Choroid plexus epithelial cell (primary cell): ENCODE measurements around the gene COL20A1.

ENCODE experiments used
- DNase-seq: peaks from one replicate; pipeline ENCODE4 v3.0.0-alpha.2; 2010; ENCODE audit warnings: low read depth
- H3K4me3 ChIP-seq: 2 replicates; pipeline ENCODE4 v1.5.1; 2011; ENCODE audit warnings: low read depth, mild to moderate bottlenecking, control low read depth, low read length, moderate library complexity
- TF ChIP-seq, protein P1 (sequence below): conservative IDR thresholded peaks from 2 replicates; pipeline ENCODE4 v1.5.1; 2011; ENCODE audit warnings: low read depth, mild to moderate bottlenecking, control low read depth, inconsistent platforms, low read length, moderate library complexity

Gene COL20A1

DNA sequence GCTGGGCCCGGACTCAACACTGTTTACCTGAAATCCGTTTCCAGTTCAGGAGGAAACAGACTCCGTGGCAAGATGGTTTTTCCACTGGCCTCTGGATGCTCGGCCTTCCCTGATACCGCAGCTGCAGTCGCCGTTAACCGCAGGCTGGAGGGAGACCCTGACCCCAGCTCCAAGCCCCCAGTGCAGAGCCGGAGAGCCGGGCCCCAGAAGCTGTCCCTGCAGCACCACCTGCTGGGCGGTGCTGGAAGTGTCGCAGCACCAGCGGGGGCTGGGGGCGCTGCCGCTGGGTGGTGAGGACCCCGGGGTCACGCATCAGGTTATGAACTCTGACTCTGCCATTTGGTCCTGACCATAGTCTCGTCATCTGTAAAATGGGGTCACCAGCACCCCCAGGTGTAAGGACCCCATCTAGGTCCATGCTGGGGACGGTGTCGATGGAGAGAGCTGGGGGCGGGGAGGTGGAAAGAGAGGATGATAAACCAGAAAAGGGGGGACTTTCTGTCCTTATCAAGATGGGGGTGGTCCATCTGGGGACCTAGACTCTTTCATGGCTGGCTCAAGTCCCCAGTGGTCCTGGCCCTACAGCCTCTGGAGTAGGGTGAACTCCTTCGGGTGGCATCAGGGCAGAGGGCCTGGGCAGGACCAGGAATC, 88.9 kb downstream of the COL20A1 start:
- TF ChIP-seq, protein P1, sequence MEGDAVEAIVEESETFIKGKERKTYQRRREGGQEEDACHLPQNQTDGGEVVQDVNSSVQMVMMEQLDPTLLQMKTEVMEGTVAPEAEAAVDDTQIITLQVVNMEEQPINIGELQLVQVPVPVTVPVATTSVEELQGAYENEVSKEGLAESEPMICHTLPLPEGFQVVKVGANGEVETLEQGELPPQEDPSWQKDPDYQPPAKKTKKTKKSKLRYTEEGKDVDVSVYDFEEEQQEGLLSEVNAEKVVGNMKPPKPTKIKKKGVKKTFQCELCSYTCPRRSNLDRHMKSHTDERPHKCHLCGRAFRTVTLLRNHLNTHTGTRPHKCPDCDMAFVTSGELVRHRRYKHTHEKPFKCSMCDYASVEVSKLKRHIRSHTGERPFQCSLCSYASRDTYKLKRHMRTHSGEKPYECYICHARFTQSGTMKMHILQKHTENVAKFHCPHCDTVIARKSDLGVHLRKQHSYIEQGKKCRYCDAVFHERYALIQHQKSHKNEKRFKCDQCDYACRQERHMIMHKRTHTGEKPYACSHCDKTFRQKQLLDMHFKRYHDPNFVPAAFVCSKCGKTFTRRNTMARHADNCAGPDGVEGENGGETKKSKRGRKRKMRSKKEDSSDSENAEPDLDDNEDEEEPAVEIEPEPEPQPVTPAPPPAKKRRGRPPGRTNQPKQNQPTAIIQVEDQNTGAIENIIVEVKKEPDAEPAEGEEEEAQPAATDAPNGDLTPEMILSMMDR, result peak; percentile 95
- peak; percentile 3 for DNase-seq
- no peak overlapping the region for H3K4me3 ChIP-seq

DNA sequence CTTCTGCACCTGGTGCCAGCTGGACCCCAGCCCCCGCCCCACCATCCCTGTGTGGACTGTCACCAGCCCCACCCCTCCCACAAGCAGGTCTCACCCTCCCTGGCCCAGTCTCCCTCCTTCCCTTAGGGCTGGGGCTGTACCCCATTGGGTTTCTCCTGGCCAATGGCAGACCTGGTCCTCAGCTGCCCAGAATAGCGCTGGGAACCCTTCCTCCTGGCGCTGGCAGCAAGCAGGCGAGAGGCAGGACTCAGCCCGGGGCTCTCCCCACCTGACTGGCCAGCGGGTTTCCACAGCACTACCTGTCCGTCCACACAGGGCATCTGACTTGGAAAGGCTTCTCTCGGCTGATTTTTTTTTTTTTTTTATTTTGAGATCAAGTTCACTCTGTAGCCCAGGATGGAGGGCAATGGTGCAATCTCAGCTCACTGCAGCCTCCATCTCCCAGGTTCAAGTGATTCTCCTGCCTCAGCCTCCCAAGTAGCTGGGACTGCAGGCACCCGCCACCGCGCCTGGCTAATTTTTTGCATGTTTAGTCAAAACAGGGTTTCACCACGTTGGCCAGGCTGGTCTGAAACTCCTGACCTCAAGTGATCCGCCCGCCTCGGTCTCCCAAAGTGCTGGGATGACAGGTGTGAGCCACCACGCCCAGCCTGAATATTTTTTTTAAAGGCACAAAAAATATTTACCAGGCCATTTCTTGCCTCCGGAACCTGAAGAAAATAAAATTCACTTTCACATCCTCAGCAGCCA, 89.7 kb downstream of the COL20A1 start:
- no peak for DNase-seq
- TF ChIP-seq, protein P1, result no peak
- H3K4me3 ChIP-seq, result no peak overlapping the region

DNA sequence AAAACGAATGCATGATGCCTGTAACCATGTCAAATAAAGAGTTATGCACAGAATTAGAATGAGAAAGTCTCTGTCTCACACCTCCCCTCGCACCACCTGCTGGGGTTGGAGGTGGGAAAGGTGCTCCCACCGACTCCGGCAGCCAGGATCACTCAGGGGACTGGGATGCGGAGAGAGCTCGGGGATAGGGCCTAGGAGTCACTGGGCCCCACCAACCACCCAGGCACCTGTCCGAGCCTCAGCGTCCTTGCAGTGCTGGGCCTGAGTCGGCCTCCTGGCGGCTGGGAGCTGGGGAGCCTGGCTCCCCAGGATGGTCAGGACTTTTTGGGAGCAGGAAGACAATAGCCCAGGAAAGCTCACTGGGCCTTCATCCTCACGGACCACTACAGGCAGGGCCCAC, 90.6 kb downstream of the COL20A1 start:
- TF ChIP-seq, protein P1, result no peak
- no peak overlapping the region for H3K4me3 ChIP-seq
- no peak for DNase-seq

DNA sequence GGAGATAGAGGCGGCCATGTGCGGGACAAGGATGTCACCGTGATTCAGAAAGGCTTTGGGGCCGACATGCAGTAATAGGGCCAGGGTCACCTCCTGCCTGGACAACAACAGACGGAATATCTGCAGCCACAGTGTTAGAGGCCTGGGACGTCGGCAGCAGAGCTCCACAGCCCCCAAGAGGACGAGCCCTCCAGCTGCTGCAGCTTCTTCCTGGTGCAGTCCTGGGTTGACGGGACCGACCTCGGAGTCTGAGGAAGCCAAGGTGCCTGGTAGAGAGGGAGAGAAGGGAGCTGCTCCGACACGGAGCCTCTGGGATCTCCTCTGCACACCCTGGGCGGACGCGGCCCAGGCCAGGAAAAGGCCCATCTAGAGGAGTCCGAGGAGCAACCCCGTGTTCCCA, 91.3 kb downstream of the COL20A1 start:
- no peak overlapping the region for H3K4me3 ChIP-seq
- TF ChIP-seq, protein P1, result no peak
- DNase-seq, result no peak
